Lower leg skin (tissue), 3 donors: Measurements from ENCODE around the gene RPS3.

Experiments used
- CTCF ChIP-seq, 3 donors: fragments of 450-650 bp; IDR thresholded peaks; one replicate each; pipeline ENCODE4 v1.5.1; 2016; ENCODE audit warnings: antibody characterized with exemption in 3 of 3, mild to moderate bottlenecking in 3 of 3, moderate library complexity in 2 of 3
- POLR2A ChIP-seq, 2 donors: fragments of 450-650 bp; IDR thresholded peaks; one replicate each; pipeline ENCODE4 v1.6.1; 2016 to 2017; ENCODE audit warnings: antibody characterized with exemption in 2 of 2, mild to moderate bottlenecking in 1 of 2, moderate library complexity in 1 of 2

GRCh38 chr11:75425422-75425821, 26.1 kb downstream of the RPS3 start:
- no peak for TF ChIP-seq CTCF (IDR thresholded peaks at IDR 0.05)
- TF ChIP-seq POLR2A (IDR thresholded peaks at IDR 0.05), result no peak
